Uterus (tissue), 4 donors: ENCODE results near the gene LZIC. TPM values are rescaled to one million over a fixed set of nuclear protein-coding genes. Genes with fewer than 3 reads are reported as not detected.

ENCODE experiments used
- DNase-seq, 2 donors: peaks; one replicate each; pipeline ENCODE4 v3.0.0-alpha.2; 2019 to 2020
- H3K27ac ChIP-seq, 2 donors: fragments of 200-600 bp; sonication (generic); 1 replicate in 1 of 2; 2 replicates in 1 of 2; pipeline ENCODE4 v1.5.1; 2016 to 2018
- H3K27me3 ChIP-seq, 2 donors: fragments of 200-600 bp; sonication (generic); one replicate each; pipeline ENCODE4 v1.5.1; 2018 to 2019; ENCODE audit warnings: control low read depth in 1 of 2
- H3K36me3 ChIP-seq, 2 donors: fragments of 200-600 bp; sonication (generic); one replicate each; pipeline ENCODE4 v1.5.1; 2019; ENCODE audit warnings: control low read depth in 1 of 2
- H3K4me1 ChIP-seq, 2 donors: fragments of 200-600 bp; sonication (generic); one replicate each; pipeline ENCODE4 v1.5.1; 2018 to 2019; ENCODE audit warnings: control low read depth in 1 of 2
- H3K4me3 ChIP-seq, 2 donors: fragments of 200-600 bp; sonication (generic); 1 replicate in 1 of 2; 2 replicates in 1 of 2; pipeline ENCODE4 v1.5.1; 2018 to 2019; ENCODE audit warnings: mild to moderate bottlenecking in 1 of 2
- H3K9me3 ChIP-seq, 2 donors: fragments of 200-600 bp; sonication (generic); one replicate each; pipeline ENCODE4 v1.5.1; 2019; ENCODE audit warnings: control low read depth in 1 of 2
- POLR2A ChIP-seq, 2 donors: fragments of 450-650 bp; IDR thresholded peaks; one replicate each; pipeline ENCODE4 v1.6.1; 2016; ENCODE audit warnings: antibody characterized with exemption in 2 of 2, mild to moderate bottlenecking in 1 of 2, moderate library complexity in 1 of 2
- intact Hi-C: fragments of 100-400 bp; cut with DNase I; formaldehyde crosslinking; loops from one replicate; pipeline ENCODE4 v1.15.1; 2023; ENCODE audit warnings: low total_unique reads
- microRNA-seq: library from miRNA; unstranded; fragments of <30 nt; microRNA quantifications from one replicate; pipeline ENCODE4, GENCODE V29; 2016; ENCODE audit warnings: borderline microRNAs expressed, borderline replicate concordance
- small RNA-seq: library from RNA; depleted of rRNA; stranded (forward); fragments of <200 nt; gene quantifications from one replicate; pipeline ENCODE3, GENCODE V24; 2016
- total RNA-seq, 4 donors: library from RNA; depleted of rRNA in 3 of 4; stranded (reverse); fragments of >200 nt in 3 of 4; gene quantifications; one replicate each; pipeline versions ENCODE4 v1.1.0 to v1.2.4, GENCODE V29; 2014 to 2023
- TF ChIP-seq, protein P1 (sequence below), 4 experiments: fragments of 200-600 bp in 2 of 4; fragments of 450-650 bp in 2 of 4; sonication (generic) in 2 of 4; IDR thresholded peaks; one replicate each; pipeline ENCODE4 v1.5.1; 2016 to 2019; ENCODE audit warnings: antibody characterized with exemption in 4 of 4, mild to moderate bottlenecking in 2 of 4, moderate library complexity in 1 of 4
- donor health status: DM: yes; HTN: yes; CAD: no.

Gene LZIC
- total RNA-seq, 4 donors from 2014 or later = 9.4 to 66.9 (median 26.0) TPM

DNA sequence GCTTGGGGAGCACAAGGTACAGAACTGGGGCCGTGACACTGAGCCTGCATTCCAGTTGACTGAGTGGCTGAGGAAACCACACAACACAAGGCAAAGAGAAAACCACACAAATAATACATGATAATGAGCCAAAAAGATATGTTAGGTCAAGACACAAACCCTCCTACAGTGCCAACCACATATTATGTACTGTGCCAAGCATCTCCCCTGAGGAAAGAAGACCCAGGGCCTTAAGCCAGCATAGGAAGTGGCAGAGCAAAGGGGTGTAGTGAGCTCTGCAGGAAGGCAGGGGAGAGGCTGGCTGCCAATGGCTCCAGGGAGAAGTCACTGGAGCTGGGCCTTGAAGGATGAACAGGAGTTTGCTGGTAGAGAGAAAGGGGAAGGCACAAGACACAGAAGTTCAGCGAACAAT lies 61.3 kb downstream of the LZIC start:
- Histone ChIP-seq H3K4me3 (no peak overlapping the region), H3K36me3 (no peaks in the 10 kb centered on the region), H3K27ac (no peak overlapping the region), H3K27me3 (no peaks in the 10 kb centered on the region), H3K9me3 (no peaks in the 10 kb centered on the region), H3K4me1 (no peaks in the 10 kb centered on the region)
- TF ChIP-seq POLR2A (IDR thresholded peaks at IDR 0.05) = no peak
- TF ChIP-seq, protein P1, sequence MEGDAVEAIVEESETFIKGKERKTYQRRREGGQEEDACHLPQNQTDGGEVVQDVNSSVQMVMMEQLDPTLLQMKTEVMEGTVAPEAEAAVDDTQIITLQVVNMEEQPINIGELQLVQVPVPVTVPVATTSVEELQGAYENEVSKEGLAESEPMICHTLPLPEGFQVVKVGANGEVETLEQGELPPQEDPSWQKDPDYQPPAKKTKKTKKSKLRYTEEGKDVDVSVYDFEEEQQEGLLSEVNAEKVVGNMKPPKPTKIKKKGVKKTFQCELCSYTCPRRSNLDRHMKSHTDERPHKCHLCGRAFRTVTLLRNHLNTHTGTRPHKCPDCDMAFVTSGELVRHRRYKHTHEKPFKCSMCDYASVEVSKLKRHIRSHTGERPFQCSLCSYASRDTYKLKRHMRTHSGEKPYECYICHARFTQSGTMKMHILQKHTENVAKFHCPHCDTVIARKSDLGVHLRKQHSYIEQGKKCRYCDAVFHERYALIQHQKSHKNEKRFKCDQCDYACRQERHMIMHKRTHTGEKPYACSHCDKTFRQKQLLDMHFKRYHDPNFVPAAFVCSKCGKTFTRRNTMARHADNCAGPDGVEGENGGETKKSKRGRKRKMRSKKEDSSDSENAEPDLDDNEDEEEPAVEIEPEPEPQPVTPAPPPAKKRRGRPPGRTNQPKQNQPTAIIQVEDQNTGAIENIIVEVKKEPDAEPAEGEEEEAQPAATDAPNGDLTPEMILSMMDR (IDR thresholded peaks at IDR 0.05) = no peak
- no peak for DNase-seq
- intact Hi-C loops = no loop called here

Small RNA genes lying within 50 kb of the gene (microRNA-seq; reads per million reads assigned to microRNA genes)
- not detected for gene MIR5697

Small RNA genes lying within 50 kb of the gene (small RNA-seq; reads per million reads assigned to genes)
- gene MIR5697 = not detected

Other genes with a start within 250 kb of the LZIC start
- gene CLSTN1, start 119.4 kb downstream of the LZIC start, total RNA-seq = 100 to 1,000 TPM in 2 of 4 donors, 10 to 100 TPM in 2; 46.8 to 184 (median 94.0) TPM
- 10 to 100 TPM in 2 of 4 donors, 1 to 10 TPM in 2; 4.7 to 26.6 (median 13.6) TPM for gene CTNNBIP1, start 33.1 kb downstream of the LZIC start, total RNA-seq
- 10 to 100 TPM in 2 of 4 donors, 1 to 10 TPM in 2; 1.8 to 41.5 (median 12.7) TPM for gene NMNAT1, start 84 bp upstream of the LZIC start, total RNA-seq
- gene RBP7, start 53.8 kb upstream of the LZIC start, total RNA-seq = 10 to 100 TPM in 3 of 4 donors, 1 to 10 TPM in 1; 2.5 to 47.1 (median 35.1) TPM
- gene UBE4B, start 89.6 kb upstream of the LZIC start, total RNA-seq = 10 to 100 TPM; 15.4 to 54.2 (median 30.4) TPM